GM12875 (cell line): Measurements from ENCODE around the gene MCF2L2.
"Not testable (repeated sequence)": the region's sequence is repeated elsewhere in the genome, so short reads cannot be mapped to it uniquely, and the experiment has no call there.

ENCODE experiments used
- H3K4me3 ChIP-seq: one replicate; pipeline ENCODE4 v1.5.1; 2011; ENCODE audit warnings: low read depth, low read length, control low read depth
- CTCF ChIP-seq: IDR thresholded peaks from 2 replicates; pipeline ENCODE4 v1.5.1; 2011; ENCODE audit warnings: low read depth, mild to moderate bottlenecking, control low read depth, inconsistent platforms, low read length, moderate library complexity, borderline replicate concordance; ENCODE audit not compliant: insufficient read depth

MCF2L2 gene

GRCh38 chr3:183377307-183377959 lies 51.0 kb downstream of the MCF2L2 start:
- no peak for TF ChIP-seq CTCF
- H3K4me3 ChIP-seq = no peak overlapping the region

- H3K4me3 ChIP-seq = no peak overlapping the region
- TF ChIP-seq CTCF = no peak
Observed at GRCh38 chr3:183375787-183376186, 52.6 kb downstream of the MCF2L2 start.

GRCh38 chr3:183375337-183375736 lies 53.1 kb downstream of the MCF2L2 start:
- TF ChIP-seq CTCF = no peak
- no peak overlapping the region for H3K4me3 ChIP-seq

GRCh38 chr3:183372911-183373310 lies 55.5 kb downstream of the MCF2L2 start:
- H3K4me3 ChIP-seq = no peak overlapping the region
- no peak for TF ChIP-seq CTCF

- H3K4me3 ChIP-seq = not testable (repeated sequence)
Observed at GRCh38 chr3:183371600-183371968, 56.8 kb downstream of the MCF2L2 start.

GRCh38 chr3:183370391-183370790 lies 58.0 kb downstream of the MCF2L2 start:
- TF ChIP-seq CTCF = no peak
- no peak overlapping the region for H3K4me3 ChIP-seq

GRCh38 chr3:183369627-183370026 lies 58.8 kb downstream of the MCF2L2 start:
- no peak overlapping the region for H3K4me3 ChIP-seq
- no peak for TF ChIP-seq CTCF

- no peak overlapping the region for H3K4me3 ChIP-seq
- no peak for TF ChIP-seq CTCF
Observed at GRCh38 chr3:183369117-183369516, 59.3 kb downstream of the MCF2L2 start.
